Retinal pigment epithelial cell (primary cell): ENCODE data around the gene UBTD2.

Source experiments
- DNase-seq: peaks from one replicate; pipeline ENCODE4 v3.0.0-alpha.2; 2010; ENCODE audit warnings: low read depth
- H3K4me3 ChIP-seq: 2 replicates; pipeline ENCODE4 v1.5.1; 2011; ENCODE audit warnings: mild to moderate bottlenecking, low read length, control low read depth, moderate library complexity
- TF ChIP-seq, protein P1 (sequence below): conservative IDR thresholded peaks from 2 replicates; pipeline ENCODE4 v1.5.1; 2011; ENCODE audit warnings: low read depth, low read length, control low read depth, inconsistent platforms

UBTD2 gene

GRCh38 chr5:172189693-172190296, 93.8 kb downstream of the UBTD2 start:
- no peak for DNase-seq
- H3K4me3 ChIP-seq = peak overlapping the region; percentile 26
- TF ChIP-seq, protein P1, sequence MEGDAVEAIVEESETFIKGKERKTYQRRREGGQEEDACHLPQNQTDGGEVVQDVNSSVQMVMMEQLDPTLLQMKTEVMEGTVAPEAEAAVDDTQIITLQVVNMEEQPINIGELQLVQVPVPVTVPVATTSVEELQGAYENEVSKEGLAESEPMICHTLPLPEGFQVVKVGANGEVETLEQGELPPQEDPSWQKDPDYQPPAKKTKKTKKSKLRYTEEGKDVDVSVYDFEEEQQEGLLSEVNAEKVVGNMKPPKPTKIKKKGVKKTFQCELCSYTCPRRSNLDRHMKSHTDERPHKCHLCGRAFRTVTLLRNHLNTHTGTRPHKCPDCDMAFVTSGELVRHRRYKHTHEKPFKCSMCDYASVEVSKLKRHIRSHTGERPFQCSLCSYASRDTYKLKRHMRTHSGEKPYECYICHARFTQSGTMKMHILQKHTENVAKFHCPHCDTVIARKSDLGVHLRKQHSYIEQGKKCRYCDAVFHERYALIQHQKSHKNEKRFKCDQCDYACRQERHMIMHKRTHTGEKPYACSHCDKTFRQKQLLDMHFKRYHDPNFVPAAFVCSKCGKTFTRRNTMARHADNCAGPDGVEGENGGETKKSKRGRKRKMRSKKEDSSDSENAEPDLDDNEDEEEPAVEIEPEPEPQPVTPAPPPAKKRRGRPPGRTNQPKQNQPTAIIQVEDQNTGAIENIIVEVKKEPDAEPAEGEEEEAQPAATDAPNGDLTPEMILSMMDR = no peak

GRCh38 chr5:172188893-172189692, 94.5 kb downstream of the UBTD2 start:
- TF ChIP-seq, protein P1 = no peak
- DNase-seq = no peak
- H3K4me3 ChIP-seq = peak overlapping the region; percentile 87

DNA sequence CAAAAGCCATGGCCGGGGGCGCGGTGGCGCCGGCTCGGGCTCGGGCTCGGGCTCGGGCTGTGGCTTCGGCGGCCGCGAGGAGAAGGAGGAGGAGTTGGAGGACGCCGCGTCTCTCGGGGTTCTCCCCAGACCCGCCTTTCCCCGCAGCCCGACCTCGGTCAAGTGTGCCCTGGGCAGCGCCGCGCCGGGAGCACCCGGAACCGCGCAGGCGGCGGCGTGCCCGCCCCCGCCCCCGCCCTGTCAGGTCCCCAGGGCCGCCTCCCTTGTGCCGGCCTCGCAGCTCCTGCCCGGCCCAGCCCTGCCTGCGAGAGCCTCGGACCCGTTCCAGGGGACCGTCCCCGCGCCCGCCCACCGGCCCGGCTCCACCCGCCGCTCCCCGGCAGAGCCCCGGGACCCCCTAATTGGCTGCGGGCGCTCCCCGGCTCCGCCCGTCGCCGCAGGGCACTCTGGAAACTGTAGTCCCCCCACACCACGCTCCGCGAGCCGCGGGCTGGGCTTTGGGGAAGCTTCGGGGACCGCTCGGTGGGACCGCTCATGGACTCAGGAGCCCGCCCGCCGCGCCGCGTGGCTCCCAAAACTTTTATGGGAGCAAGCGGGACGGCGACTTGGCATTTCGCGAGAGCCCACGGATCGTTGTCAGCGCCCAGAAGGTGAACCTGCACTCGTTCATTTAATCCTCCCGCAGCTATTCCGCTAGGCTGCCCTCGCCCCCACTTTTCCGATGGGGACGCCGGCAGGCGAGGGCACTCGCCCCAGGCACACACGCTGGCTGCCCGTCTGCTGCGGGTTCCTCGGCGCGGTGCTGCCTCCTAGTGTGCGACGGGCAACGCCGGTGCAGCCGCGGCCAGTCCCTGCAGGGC, 95.3 kb downstream of the UBTD2 start, which contains the start of gene STK10:
Gene STK10, minus strand, starts transcription at position 192 of the 860 bp plus-strand sequence. Its CDS starts 182 bp downstream, at position 10.
- DNase-seq = peak; percentile 71
- TF ChIP-seq, protein P1 = peak; percentile 77
- peak within 1 kb of the TSS; percentile 87 for H3K4me3 ChIP-seq

GRCh38 chr5:172187118-172188032, 96.2 kb downstream of the UBTD2 start:
- peak overlapping the region; percentile 87 for H3K4me3 ChIP-seq
- DNase-seq = no peak
- TF ChIP-seq, protein P1 = no peak

DNA sequence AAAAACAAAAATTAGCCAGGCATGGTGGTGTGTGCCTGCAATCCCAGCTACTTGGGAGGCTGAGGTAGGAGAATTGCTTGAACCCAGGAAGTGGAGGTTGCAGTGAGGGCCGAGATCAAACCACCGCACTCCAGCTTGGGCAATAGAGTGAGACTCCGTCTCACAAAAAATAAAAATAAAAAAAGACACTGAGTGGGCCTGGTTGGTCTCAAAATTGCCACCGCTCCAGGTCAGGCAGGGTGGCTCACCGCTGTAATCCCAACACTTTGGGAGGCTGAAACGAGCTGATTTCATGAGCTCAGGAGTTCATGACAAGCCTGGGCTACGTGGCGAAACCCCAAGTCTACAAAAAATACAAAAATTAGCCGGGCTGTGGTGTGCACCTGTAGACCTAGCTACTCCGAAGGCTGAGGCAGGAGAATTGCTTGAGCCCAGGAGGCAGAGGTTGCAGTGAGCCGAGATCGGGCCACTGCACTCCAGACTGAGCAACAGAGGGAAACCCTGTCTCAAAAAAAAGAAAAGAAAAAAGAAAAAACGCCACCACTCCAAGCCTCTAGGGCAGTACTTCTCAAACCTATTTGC, 97.4 kb downstream of the UBTD2 start:
- H3K4me3 ChIP-seq = peak overlapping the region; percentile 87
- TF ChIP-seq, protein P1 = no peak
- no peak for DNase-seq

DNA sequence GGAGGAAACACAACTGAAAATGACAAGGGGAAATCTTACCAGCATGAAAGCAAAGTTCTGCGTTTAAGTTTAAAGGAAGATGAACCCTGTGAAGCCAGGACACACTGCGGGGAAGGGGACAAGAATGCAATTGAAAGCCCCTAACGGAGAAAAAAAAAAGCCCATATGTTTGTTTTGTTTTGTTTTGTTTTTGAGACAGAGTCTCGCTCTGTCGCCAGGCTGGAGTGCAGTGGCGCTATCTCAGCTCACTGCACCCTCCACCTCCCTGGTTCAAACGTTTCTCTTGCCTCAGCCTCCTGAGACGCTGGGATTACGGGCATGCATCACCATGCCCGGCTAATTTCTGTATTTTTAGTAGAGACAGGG, 98.5 kb downstream of the UBTD2 start:
- no peak overlapping the region for H3K4me3 ChIP-seq
- TF ChIP-seq, protein P1 = no peak
- DNase-seq = no peak
